Left cardiac atrium (tissue), 4 donors: ENCODE data around the gene ERG28. TPM values are rescaled to one million over a fixed set of nuclear protein-coding genes. Genes with fewer than 3 reads are reported as not detected.
A peak's percentile ranks its signal among the peaks of the same experiment; 100 is the strongest.

Experiments
- ATAC-seq, 2 donors: fragments of 200-7000 bp; cut with Tn5 transposase; one replicate each; pipeline ENCODE4 v1.9.1; 2020; ENCODE audit warnings: mild to moderate bottlenecking in 2 of 2, moderate library complexity in 2 of 2
- DNase-seq: peaks from one replicate; pipeline ENCODE4 v3.0.0-alpha.2; 2020
- intact Hi-C, 2 donors: fragments of 100-400 bp; cut with DNase I; formaldehyde crosslinking; loops; one replicate each; pipeline versions ENCODE4 v1.14.1 to v1.15.1; 2022 to 2023
- total RNA-seq, 2 donors: library from RNA; stranded (reverse); fragmentation: NEBNext Ultra II Directional; extraction: Animal tissue kit (Norgen Biotek cat#: 25700); gene quantifications; one replicate each; pipeline ENCODE4 v1.2.1, GENCODE V29; 2021
- donor health status: DM: no; HTN: yes; CAD: no.
- donor health status: DM: no; HTN: yes; CAD: no; lungs with severe emphysema.
- donor health status: DM: yes; HTN: yes; CAD: no.
- donor health status: Dilated cardiomyopathy.

ERG28 gene
- total RNA-seq, 2 donors from 2014 or later: 8.8 to 9.0 TPM

DNA sequence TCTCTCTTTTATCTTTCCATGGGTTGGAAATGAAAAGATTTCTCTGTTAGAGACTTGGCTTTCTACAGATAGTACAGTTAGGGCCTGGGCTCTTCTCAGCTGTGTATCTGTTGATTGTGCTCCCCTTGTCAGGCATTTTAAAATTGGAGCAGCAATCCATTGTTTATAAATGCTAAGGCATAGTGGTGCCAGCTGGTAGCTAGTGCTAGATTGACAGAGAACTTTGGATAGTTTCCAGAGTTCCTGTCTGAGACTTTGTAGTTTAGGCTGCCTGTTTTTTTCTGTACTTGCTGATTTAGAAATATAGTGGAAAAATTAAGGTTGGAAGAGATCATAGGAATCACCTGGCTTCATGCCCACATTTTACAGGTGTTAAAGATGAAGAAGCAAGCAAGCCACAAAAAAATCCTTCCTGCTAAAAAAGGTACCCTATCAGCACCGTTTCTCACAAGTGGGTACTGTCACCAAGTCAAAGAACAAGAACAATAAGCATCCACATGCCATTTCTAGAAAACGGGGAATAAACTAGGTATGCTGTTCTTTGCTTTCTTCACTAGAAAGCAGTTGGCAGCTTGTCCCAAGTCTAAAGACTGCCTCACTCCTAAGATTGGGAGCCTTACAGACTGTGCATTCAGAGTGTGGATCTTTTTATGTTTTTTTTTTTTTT lies 6.6 kb upstream of the ERG28 start:
- intact Hi-C loops: no loop called here
- DNase-seq: no peak
- ATAC-seq: peak in 1 of 2 donors; percentile 30

DNA sequence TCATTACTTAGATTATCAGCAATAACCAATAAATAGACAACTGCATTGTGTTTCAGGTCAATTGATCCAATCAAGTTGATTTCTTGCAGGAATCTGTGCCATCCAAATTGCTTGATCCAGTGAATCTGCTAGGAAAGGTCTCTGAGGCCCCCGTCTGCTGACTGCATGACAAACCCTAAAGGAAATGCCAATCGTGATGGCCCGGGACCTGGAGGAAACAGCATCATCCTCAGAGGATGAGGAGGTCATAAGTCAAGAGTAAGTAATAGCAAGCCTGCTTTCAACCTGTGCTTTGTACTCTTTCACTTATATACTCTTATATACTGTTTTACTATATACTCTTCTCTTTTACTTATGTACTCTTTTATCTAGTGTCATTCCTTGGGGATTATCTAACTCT lies 2.3 kb upstream of the ERG28 start:
- DNase-seq: no peak
- no peak for ATAC-seq
- intact Hi-C loops: no loop called here

DNA sequence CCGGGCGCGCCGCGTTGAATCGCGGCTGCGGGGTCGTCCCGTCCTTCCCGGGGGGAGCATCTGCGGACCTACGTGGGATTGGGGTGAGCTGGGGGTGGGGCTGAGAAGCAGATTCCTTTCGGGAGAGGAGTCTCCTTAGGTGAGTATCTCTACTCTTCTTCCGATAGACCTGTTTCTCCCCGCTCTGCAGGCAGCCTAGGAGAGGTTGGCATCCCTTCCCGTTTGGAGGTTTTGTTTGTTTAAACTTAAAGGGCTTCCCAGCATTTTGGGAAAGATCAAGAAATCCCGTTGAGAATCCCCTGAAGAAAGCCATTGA lies 781 bp upstream of the ERG28 start:
- intact Hi-C loops: no loop called here
- ATAC-seq (peak in 1 of 2 donors; percentile 15), DNase-seq (no peak)

DNA sequence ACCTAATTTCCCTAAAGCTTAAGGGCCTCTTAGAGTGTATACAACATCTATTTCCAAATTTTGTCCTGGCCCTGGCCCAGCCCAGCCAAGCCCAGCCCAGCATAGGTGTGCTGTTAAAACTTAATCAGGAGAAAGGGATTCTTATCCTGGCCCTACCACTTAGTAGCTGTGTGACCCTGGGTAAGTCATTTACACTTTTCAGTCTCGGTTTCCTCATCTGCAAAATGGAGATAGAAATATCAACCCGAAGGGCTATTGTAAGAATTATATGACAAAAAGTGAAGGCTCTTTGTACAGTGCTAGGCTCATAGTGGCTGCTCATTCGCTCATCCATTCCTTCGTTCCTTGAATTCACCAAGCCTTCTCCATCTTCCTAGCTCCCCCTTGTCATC lies 442 bp downstream of the ERG28 start:
- DNase-seq: no peak
- intact Hi-C loops: no loop called here
- ATAC-seq: no peak

DNA sequence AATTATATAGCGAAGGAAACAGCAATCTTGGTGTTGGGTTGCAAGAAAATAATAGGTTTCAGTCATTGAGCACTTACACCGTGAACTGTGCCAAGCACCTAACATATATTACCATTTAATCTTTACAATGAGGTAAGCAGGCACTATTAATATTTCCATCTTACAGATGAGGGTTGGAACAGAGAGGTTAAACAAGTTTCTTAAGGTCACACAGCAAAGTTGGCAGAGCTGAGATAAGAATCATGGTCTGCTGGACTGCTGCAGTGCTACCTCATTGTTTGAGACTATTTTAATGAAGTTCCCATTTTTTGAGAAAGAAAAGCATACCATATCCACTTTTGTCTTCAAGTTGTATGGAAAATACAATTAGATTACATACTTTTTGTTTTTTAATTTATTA lies 1.7 kb downstream of the ERG28 start:
- no peak for ATAC-seq
- intact Hi-C loops: no loop called here

DNA sequence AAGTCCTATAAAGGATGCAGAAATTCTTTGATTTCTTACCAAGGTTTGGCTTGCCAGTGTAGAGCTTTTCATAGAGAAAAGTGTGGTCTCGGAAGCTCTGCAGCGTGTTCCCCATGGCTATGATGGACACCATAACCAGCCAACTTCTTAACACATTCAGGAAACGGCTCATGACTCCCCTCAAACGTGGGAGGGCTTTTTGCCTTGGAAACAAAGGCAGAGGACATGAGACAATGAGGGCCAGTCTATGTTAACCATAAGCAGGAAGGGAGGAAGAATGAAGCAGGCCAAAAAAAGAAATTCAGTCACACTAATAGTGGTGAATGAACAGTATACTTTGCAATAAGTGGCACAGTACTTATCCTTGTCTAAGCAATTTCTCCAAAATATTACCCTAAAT lies 3.3 kb downstream of the ERG28 start:
- intact Hi-C loops: no loop called here
- DNase-seq (no peak), ATAC-seq (no peak)

More for the DNA sequence above, 1.7 kb downstream of the ERG28 start:
- DNase-seq: no peak

DNA sequence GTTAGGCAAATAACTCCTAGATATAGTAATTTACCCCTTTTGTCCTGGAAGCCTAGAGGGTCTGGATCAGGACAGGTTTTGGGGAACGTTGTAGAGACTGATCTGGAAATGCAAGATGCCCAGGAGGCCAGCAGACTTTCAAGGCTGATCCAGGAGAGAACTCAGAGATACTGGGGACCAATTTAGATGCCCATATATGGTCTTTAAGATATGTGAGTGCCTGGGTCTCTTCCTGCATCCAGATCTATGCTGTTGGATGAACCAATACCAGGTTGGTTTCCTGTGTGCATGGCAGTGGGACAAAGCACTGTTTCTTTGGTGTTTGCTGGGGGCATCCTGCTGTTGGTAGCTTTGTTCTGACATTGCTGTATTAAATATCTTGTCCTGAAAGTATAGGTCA lies 5.4 kb downstream of the ERG28 start:
- intact Hi-C loops: loop anchor here in 1 of 2 donors (2.0 kb wide), 1 partner anchor 76 kb away; the partner anchor contains the start of gene FLVCR2
- ATAC-seq: no peak
- no peak for DNase-seq

DNA sequence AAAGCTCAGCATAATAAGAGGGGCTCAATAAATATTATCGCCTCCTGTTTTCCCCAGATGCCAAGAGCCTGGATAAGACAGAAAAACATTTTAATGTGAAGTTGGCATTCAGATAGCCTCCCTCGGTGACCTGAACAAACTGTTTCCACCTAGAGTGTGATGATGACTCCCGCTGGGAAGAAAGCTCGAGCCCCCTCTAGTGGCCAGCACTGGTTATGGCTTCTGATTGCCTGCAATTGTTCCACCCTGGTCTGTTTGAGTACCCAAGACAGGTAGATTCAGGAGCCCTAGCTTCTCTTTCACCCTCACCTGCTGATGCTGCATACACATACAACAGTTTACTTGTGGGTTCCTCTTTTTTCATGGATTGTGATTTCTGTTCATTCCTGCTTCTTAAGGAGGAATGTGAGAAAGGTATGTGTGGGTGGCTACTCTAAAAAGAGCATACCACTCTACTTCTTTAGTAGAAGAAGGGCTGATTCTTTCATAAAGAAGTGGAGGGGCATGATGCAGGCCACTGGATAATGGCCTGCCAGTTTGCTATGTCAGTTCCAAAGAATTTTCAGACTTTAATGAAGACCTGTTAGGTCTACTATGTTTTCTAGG lies 6.4 kb downstream of the ERG28 start:
- ATAC-seq (peak; percentile 87 to 89), DNase-seq (peak; percentile 79)
- intact Hi-C loops: loop anchor here (1.0 to 2.0 kb wide), 2 partner anchors 75 to 77 kb away; partner anchors contain the start of gene FLVCR2 (in 1 of the 2)

DNA sequence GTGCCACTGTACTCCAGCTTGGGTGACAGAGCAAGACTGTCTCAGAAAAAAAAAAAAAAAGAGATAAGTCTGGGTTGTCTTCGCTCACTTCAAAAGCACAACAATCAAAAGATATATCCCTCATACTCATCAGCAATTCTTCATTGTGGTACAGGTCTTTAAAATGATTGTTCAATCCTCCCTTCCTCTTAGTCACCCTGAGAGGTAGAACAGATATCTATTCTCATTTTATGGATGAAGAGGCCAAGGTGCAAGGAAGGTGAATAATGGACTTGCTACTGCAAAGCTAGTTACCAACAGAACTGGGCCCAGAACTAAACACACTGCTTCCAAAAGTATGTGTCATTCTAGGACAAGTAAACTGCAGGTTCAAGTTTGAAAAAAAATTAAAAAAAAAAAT lies 7.1 kb downstream of the ERG28 start:
- DNase-seq (no peak), ATAC-seq (no peak)
- intact Hi-C loops: no loop called here

DNA sequence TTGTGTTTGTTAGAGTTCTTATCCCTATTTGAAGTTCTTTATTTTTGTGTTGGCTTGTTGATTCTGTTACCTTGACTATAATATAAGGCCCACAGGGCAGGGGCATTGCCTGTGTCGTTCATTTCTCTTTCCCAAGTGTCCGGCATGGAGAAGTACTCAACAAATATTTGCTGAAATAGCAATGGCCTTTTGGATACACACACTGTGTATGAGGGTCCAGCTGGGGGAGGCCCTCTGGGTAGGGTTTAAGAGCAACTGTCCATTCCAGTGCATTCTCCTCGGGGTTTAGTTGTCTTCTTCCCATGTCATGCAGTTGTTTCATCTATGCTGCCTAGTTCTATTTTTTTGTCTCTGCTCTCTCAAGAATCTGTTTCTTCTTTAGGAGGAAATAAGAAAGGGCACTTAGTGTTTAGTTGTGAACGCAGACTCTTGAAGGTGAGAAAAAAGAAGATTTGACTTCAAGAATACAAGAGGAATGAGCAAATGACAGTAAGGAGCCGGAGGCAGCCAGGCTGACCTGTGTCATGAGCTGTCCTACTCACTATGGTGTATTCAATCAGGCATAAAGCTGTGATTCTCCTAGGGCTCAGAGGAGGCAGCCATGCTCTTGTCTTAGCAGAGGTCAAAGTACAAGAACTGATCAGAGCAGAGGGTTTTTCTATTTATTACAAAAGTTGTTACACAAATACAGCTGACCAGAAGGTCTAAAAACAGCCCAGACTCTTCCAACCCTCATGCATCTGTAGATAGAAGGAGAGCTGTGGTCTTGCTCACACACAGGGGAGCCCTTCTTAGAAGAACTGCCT lies 10.2 kb downstream of the ERG28 start:
- DNase-seq (no peak), ATAC-seq (no peak)
- intact Hi-C loops: no loop called here

DNA sequence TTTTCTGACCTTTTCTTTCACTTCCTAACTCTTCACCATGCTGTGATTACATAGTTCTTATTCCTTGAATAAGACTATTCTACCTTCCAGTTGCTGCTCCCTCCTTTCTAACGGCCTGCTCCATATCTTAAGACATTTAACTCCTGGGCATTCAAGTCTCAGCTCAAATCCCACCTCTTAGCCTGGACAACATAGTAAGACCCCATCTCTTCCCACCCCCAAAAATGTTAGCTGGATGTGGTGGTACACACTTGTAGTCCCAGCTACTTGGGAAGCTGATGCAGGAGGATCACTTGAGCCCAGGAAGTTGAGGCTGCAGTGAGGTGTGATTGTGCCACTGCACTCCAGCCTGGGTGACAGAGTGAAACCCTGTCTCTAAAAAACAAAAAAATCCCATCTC lies 10.9 kb downstream of the ERG28 start:
- intact Hi-C loops: no loop called here
- ATAC-seq: no peak
- no peak for DNase-seq

DNA sequence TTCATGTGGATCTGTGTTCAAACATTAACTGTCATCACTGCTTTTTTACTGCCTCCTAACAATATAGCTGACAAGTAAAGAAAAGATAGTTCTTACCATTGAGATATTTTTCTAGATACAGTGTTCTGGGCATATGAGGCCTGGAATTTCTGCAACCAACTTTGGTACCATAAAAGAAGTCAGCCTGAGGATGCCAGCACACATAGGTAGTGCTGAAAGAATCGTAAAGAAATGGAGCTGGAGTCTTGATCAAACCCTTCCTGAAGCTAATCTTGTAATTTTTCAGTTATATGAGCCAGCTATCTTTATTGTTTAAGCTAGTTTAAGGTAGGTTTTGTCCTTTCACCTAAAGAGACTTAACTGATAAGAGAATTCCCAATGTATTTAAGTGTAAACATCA lies 11.3 kb downstream of the ERG28 start:
- DNase-seq (no peak), ATAC-seq (no peak)
- intact Hi-C loops: no loop called here

DNA sequence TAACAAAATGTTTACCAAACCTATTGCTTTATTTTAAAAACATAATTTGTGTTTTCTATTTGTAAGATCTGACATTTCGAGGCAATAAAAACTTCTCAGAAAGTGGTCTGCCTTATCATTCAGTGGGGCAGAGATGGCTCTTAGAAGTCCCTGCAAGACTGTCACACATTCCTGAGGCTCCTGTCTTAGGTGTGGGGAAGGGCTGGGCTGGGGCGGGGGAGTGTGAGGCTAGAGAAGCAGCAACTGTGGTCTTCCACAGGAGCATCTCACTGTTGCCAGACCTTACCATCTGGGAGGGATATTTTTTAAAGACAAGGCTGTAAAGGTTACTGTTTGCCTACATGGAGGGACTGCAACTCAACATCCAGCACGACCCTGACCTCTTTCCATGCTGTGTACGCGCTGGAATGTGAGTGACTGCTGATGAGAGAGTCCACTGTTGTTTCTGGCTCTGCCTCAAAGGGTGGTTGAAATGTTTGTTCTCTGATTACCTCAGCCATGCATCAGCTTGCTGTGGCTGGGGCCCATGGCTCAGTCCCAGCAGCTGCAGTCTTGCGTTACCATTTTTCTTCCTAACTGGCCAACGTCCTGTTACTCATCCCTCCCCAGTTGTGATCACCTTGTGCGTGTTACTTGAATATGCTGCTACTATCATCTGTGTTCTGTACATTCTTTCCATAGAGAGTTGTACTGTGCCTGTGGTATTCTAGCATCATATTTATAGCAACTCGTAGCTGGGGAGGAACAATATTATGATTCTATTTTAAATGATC lies 12.4 kb downstream of the ERG28 start:
- DNase-seq (peak; percentile 70), ATAC-seq (peak; percentile 86 to 95)
- intact Hi-C loops: no loop called here

DNA sequence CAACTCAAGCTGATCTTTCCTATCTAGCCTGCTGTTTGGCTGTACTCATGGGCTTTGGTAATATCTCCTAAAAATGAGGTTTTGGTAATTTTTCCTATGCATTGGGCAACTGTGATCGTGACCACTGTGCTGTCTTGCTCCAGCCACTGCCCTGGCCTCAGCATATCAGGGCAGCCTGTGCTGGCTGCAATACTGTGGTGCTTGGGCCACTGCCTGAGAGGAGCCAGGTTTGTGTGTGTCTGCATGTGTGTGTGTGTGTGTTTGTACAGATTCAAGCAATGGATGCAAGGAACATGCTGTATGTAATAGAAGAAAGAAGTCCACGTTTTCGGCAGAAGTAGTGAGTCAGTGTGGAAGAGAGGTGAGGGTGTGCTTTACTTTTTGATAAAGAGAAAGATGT lies 13.0 kb downstream of the ERG28 start:
- ATAC-seq (peak; percentile 42 to 84), DNase-seq (no peak)
- intact Hi-C loops: no loop called here

DNA sequence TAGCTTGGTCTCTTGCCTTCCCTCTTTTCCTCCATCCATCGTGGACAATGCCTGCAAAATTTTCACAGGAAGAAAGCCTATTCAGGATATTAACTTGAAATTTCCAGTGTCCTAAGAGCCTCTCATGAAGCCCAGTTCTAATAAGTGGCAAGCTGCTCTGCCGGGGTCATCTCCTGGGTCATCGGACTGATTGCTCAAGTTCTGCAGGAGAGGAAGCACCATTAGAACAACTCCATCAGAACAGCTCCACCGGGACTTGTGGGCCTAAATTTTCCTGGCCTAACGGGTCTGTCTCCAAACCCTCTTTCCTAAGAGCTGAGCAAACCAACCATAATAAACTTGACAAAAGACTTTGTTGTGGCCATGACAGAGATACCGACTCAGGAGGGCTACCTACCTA lies 13.9 kb downstream of the ERG28 start:
- DNase-seq: no peak
- no peak for ATAC-seq

DNA sequence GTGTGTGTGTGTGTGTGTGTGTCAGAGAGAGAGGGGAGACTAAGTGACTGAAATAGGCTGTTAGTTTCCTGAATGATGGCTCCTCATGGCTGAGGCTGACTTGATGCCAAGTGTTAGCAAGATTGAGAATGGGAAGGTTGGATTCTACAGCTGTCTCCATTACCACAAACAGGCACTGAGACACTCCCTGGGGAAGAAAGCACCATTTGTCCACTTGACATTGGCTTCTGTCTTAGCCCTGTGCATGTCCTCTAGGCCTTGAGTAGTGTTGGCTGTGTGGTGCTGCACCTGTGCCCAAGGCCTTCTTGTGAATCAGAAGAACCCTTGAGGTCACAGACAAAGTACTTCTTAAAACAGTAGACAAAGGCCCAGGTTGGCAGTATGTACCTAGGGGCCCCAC lies 15.6 kb downstream of the ERG28 start:
- ATAC-seq (no peak), DNase-seq (no peak)
- intact Hi-C loops: no loop called here

More for the DNA sequence above, 13.9 kb downstream of the ERG28 start:
- intact Hi-C loops: no loop called here

DNA sequence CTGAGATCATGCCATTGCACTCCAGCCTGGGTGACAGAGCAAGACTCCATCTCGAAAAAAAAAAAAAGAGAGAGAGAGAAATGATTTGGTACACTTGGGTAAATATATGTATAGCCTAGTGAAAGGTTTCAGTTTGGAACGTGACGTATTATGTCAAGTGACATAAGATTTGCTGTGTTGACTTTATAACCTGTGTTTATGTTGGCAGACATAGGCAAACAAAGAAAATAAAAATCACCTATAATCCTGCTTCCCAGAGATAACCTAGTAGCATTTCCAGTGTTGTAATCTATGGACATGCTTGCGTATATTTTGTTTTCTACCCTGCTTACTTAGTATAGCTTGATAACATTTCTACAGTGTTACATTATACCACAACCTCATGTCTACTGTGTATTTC lies 16.7 kb downstream of the ERG28 start:
- intact Hi-C loops: no loop called here
- no peak for DNase-seq

DNA sequence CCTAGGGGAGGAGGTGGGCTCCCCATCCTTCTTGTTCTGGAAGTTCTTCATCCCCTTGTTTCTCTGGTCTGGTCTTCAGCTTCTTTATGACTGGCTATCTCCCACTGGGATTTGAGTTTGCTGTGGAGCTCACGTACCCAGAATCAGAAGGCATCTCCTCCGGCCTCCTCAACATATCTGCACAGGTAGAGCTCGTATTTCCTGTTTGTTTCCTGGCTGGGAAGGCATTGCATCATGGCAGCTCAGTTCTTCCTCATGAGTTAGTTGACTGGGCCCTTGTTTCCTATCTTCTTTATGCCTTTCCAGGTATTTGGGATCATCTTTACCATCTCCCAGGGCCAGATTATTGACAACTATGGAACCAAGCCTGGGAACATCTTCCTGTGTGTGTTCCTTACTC lies 19.8 kb downstream of the ERG28 start:
- intact Hi-C loops: no loop called here

More for the DNA sequence above, 16.7 kb downstream of the ERG28 start:
- ATAC-seq: no peak

DNA sequence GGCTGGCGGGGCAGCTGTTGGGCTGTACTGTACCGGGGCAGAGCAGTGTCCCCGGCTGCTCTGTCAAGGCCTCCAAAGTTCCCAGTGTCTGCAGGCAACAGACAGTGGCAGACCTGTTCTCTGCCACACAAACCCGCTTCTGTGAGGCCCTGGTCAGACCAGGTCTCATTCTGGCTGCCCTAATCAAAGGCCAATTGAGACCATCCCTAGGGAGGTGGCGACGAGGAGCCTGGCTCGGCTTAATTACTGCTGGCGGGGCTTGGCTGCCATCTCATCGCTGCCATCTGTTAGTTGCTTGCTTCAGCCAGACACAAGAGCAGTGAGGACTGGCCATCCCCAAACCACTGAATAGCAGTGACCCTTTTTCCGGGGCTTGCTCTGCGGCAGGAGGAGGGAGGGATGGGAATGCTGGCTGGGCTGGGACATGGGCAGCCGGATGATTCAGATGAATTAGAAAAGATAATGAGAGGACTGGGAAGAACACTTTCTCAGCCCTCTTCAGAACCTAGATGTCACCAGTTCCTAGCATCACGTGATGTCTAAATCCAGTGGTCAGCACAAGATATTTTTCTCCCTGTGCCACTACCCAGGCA lies 24.5 kb downstream of the ERG28 start:
- ATAC-seq (peak in 1 of 2 donors; percentile 53), DNase-seq (no peak)
- intact Hi-C loops: no loop called here

More for the DNA sequence above, 19.8 kb downstream of the ERG28 start:
- no peak for DNase-seq
- no peak for ATAC-seq
